HepG2 (cell line): Measurements from ENCODE around the gene PANK1. TPM values are rescaled to one million over a fixed set of nuclear protein-coding genes. Genes with fewer than 3 reads are reported as not detected.

Source experiments
- BCL3 ChIP-seq: sonication (generic); formaldehyde crosslinking; IDR thresholded peaks from 2 replicates; pipeline ENCODE4 v1.5.1; 2020; ENCODE audit warnings: mild to moderate bottlenecking, missing genetic modification reagents, moderate library complexity
- BHLHE40 ChIP-seq: IDR thresholded peaks from 2 replicates; pipeline ENCODE4 v1.6.1; 2011; ENCODE audit warnings: low read length, improper control_type of control experiment
- DPF2 ChIP-seq: sonication (generic); formaldehyde crosslinking; IDR thresholded peaks from 2 replicates; pipeline ENCODE4 v1.4.0; 2020; ENCODE audit warnings: mild to moderate bottlenecking, low read depth, missing genetic modification reagents, borderline replicate concordance
- MATR3 ChIP-seq: sonication (generic); formaldehyde crosslinking; IDR thresholded peaks from 2 replicates; pipeline ENCODE4 v1.4.0; 2020; ENCODE audit warnings: missing genetic modification reagents
- MXD1 ChIP-seq: sonication (generic); formaldehyde crosslinking; IDR thresholded peaks from 2 replicates; pipeline ENCODE4 v1.4.0; 2020; ENCODE audit warnings: mild to moderate bottlenecking, missing genetic modification reagents
- PATZ1 ChIP-seq: sonication (generic); formaldehyde crosslinking; IDR thresholded peaks from 2 replicates; pipeline ENCODE4 v1.4.0; 2020; ENCODE audit warnings: missing genetic modification reagents
- POLR2G ChIP-seq: fragments of 200-400 bp; formaldehyde crosslinking; IDR thresholded peaks from 2 replicates; pipeline ENCODE4 v1.6.1; 2018; ENCODE audit warnings: mild to moderate bottlenecking, low read depth, low read length, moderate library complexity
- REL ChIP-seq: sonication (generic); formaldehyde crosslinking; conservative IDR thresholded peaks from 2 replicates; pipeline ENCODE4 v1.8.0; 2022; ENCODE audit warnings: mild to moderate bottlenecking, missing genetic modification reagents, moderate library complexity
- REST ChIP-seq, 2 experiments: IDR thresholded peaks; 2 replicates each; pipeline ENCODE4 v1.6.1; 2011 to 2012; ENCODE audit warnings: low read length in 2 of 2, borderline replicate concordance in 1 of 2, low read depth in 1 of 2, mild to moderate bottlenecking in 1 of 2, moderate library complexity in 1 of 2
- ZFX ChIP-seq: sonication (generic); formaldehyde crosslinking; IDR thresholded peaks from 2 replicates; pipeline ENCODE4 v1.4.0; 2020; ENCODE audit warnings: mild to moderate bottlenecking, low read depth, missing genetic modification reagents, moderate library complexity
- ZMAT3 ChIP-seq: sonication (generic); formaldehyde crosslinking; conservative IDR thresholded peaks from 2 replicates; pipeline ENCODE4 v1.7.0; 2021; ENCODE audit warnings: missing genetic modification reagents
- ZNF280D ChIP-seq: sonication (generic); formaldehyde crosslinking; IDR thresholded peaks from 2 replicates; pipeline ENCODE4 v1.5.1; 2020; ENCODE audit warnings: mild to moderate bottlenecking, missing genetic modification reagents
- ZNF44 ChIP-seq: sonication (generic); formaldehyde crosslinking; IDR thresholded peaks from 2 replicates; pipeline ENCODE4 v1.5.1; 2020; ENCODE audit warnings: mild to moderate bottlenecking, missing genetic modification reagents
- ZNF639 ChIP-seq: conservative IDR thresholded peaks from 2 replicates; pipeline ENCODE4 v1.6.1; 2018; ENCODE audit warnings: missing genetic modification reagents
- ZSCAN30 ChIP-seq: sonication (generic); formaldehyde crosslinking; IDR thresholded peaks from 2 replicates; pipeline ENCODE4 v1.5.0; 2020; ENCODE audit warnings: mild to moderate bottlenecking, missing genetic modification reagents
- polyA plus RNA-seq, 8 experiments: library from polyadenylated mRNA; depleted of rRNA in 3 of 8; stranded (reverse) in 7 of 8; unstranded in 1 of 8; fragments of >200 nt; fragmentation: Illumina TruSeq in 4 of 8; extraction: Trizol in 4 of 8; gene quantifications; 2 replicates each; pipeline versions ENCODE4 v1.2.1 to v1.2.3, GENCODE V29; 2011 to 2016; ENCODE audit warnings: low read depth in 4 of 8, missing spikeins in 1 of 8, mixed read lengths in 1 of 8; ENCODE audit not compliant: insufficient read depth in 1 of 8
- total RNA-seq, 5 experiments: library from RNA; depleted of rRNA; stranded (reverse); fragments of >200 nt; fragmentation: Illumina TruSeq; extraction: Trizol; gene quantifications; 2 replicates each; pipeline ENCODE4 v1.2.3, GENCODE V29; 2016; ENCODE audit warnings: low read depth in 1 of 5

The PANK1 gene
- total and polyA plus RNA-seq, 2 of the 13 experiments (the other 11 are each of a cell fraction or from before 2014, with no cell fraction given) = 18.2 to 33.3 TPM

GRCh38 chr10:89644967-89645741, at the start of gene PANK1 (continued):
- TF ChIP-seq DPF2 (CRISPR knock-in tag) (no peak), POLR2G (peak; percentile 88), PATZ1 (CRISPR knock-in tag) (no peak; the same call in 1 of the 2 replicates), ZSCAN30 (no peak), ZMAT3 (CRISPR knock-in tag) (0 out of 2 replicates have a peak, but pooled peaks have one; percentile 15), ZNF280D (CRISPR knock-in tag) (0 out of 2 replicates have a peak, but pooled peaks have one; percentile 8), BHLHE40 (0 out of 2 replicates have a peak, but pooled peaks have one; percentile 5), REL (0 out of 2 replicates have a peak, but pooled peaks have one; percentile 39), ZNF639 (CRISPR knock-in tag) (peak; percentile 3; the same call in 1 of the 2 replicates), MATR3 (CRISPR knock-in tag) (no peak), ZFX (CRISPR knock-in tag) (peak; percentile 51), REST (IDR thresholded peaks at IDR 0.05; ENCODE audit: borderline replicate concordance in 1 of 2, low read depth in 1 of 2, low read length in 2 of 2) (peak in 1 of 2 experiments; percentile 52; a peak in 1 of 4 replicates), BCL3 (peak; percentile 73), MXD1 (CRISPR knock-in tag) (0 out of 2 replicates have a peak, but pooled peaks have one; percentile 4), ZNF44 (CRISPR knock-in tag) (0 out of 2 replicates have a peak, but pooled peaks have one; percentile 84)
